Neural cell (in vitro differentiated cells): ENCODE measurements around the gene ABHD10. TPM values are rescaled to one million over a fixed set of nuclear protein-coding genes. Genes with fewer than 3 reads are reported as not detected.
A peak's percentile ranks its signal among the peaks of the same experiment; 100 is the strongest.

ENCODE experiments used
- H2AFZ ChIP-seq: fragments of 200-600, 300-800 bp; sonication (generic), shearing (Covaris generic); 2 replicates; pipeline ENCODE4 v1.6.0; 2014; ENCODE audit warnings: low read depth, mild to moderate bottlenecking, antibody characterized with exemption, low read length, moderate library complexity
- H3F3A ChIP-seq: fragments of 200-600 bp; shearing (Covaris generic); 2 replicates; pipeline ENCODE4 v1.6.1; 2016; ENCODE audit warnings: mild to moderate bottlenecking, moderate library complexity, mixed read lengths, antibody characterized with exemption, low read length; ENCODE audit not compliant: insufficient read depth, poor library complexity, severe bottlenecking
- H3K27ac ChIP-seq: fragments of 200-600, 300-800 bp; sonication (generic), shearing (Covaris generic); 2 replicates; pipeline ENCODE4 v1.5.1; 2014; ENCODE audit warnings: mild to moderate bottlenecking, low read length, moderate library complexity
- H3K27me3 ChIP-seq: fragments of 300-800, 200-600 bp; sonication (generic), shearing (Covaris generic); 2 replicates; pipeline ENCODE4 v1.6.0; 2014; ENCODE audit warnings: mild to moderate bottlenecking, low read depth, low read length, moderate library complexity; ENCODE audit not compliant: insufficient read depth
- H3K36me3 ChIP-seq: fragments of 300-800, 200-600 bp; sonication (generic), shearing (Covaris generic); 2 replicates; pipeline ENCODE4 v1.5.1; 2014; ENCODE audit warnings: mild to moderate bottlenecking, antibody characterized with exemption, low read length, moderate library complexity; ENCODE audit not compliant: insufficient read depth
- H3K4me2 ChIP-seq: fragments of 300-800, 200-600 bp; sonication (generic), shearing (Covaris generic); 2 replicates; pipeline ENCODE4 v1.6.0; 2014; ENCODE audit warnings: mild to moderate bottlenecking, low read length
- H3K4me3 ChIP-seq: fragments of 300-800, 200-600 bp; sonication (generic), shearing (Covaris generic); 2 replicates; pipeline ENCODE4 v1.5.1; 2014; ENCODE audit warnings: mild to moderate bottlenecking, low read length, moderate library complexity
- H3K79me2 ChIP-seq: fragments of 200-600 bp; shearing (Covaris generic); replicated peaks from 2 replicates; pipeline ENCODE4 v1.6.0; 2014; ENCODE audit warnings: mild to moderate bottlenecking, low read length, moderate library complexity; ENCODE audit not compliant: insufficient read depth
- H3K9ac ChIP-seq: fragments of 300-800, 200-600 bp; sonication (generic), shearing (Covaris generic); 2 replicates; pipeline ENCODE4 v1.6.1; 2016; ENCODE audit warnings: mild to moderate bottlenecking, low read length, mixed read lengths
- H3K9me2 ChIP-seq: fragments of 200-600 bp; shearing (Covaris generic); 2 replicates; pipeline ENCODE4 v1.6.1; 2016; ENCODE audit warnings: mild to moderate bottlenecking, low read length, mixed read lengths; ENCODE audit not compliant: insufficient read depth
- H3K9me3 ChIP-seq: fragments of 200-600, 300-800 bp; sonication (generic), shearing (Covaris generic); 2 replicates; pipeline ENCODE4 v1.6.1; 2016; ENCODE audit warnings: mild to moderate bottlenecking, mixed run types, low read length, moderate library complexity, mixed read lengths
- H4K20me1 ChIP-seq: fragments of 200-600 bp; shearing (Covaris generic); 2 replicates; pipeline ENCODE4 v1.6.1; 2016; ENCODE audit warnings: mild to moderate bottlenecking, mixed run types; ENCODE audit not compliant: insufficient read depth
- CTCF ChIP-seq: fragments of 450-650 bp; IDR thresholded peaks from 2 replicates; pipeline ENCODE4 v1.5.1; 2014; ENCODE audit warnings: antibody characterized with exemption, mild to moderate bottlenecking, moderate library complexity; ENCODE audit not compliant: poor library complexity, severe bottlenecking
- EP300 ChIP-seq: fragments of 450-650 bp; conservative IDR thresholded peaks from 2 replicates; pipeline ENCODE4 v1.6.1; 2014; ENCODE audit warnings: antibody characterized with exemption, mild to moderate bottlenecking, moderate library complexity; ENCODE audit not compliant: poor library complexity, severe bottlenecking
- EZH2 ChIP-seq: fragments of 200-600, 300-800 bp; shearing (Covaris generic), sonication (generic); IDR thresholded peaks from 2 replicates; pipeline ENCODE4 v1.6.1; 2014; ENCODE audit warnings: antibody characterized with exemption, low read length, borderline replicate concordance, mild to moderate bottlenecking; ENCODE audit not compliant: insufficient read depth, poor library complexity, severe bottlenecking
- MXI1 ChIP-seq: fragments of 450-650 bp; conservative IDR thresholded peaks from 2 replicates; pipeline ENCODE4 v1.6.1; 2014; ENCODE audit warnings: antibody characterized with exemption, mild to moderate bottlenecking; ENCODE audit not compliant: poor library complexity, severe bottlenecking
- POLR2AphosphoS5 ChIP-seq: IDR thresholded peaks from 2 replicates; pipeline ENCODE4 v1.6.1; 2012
- RAD21 ChIP-seq: fragments of 450-650 bp; conservative IDR thresholded peaks from 2 replicates; pipeline ENCODE4 v1.6.1; 2014; ENCODE audit warnings: antibody characterized with exemption, mild to moderate bottlenecking, moderate library complexity
- REST ChIP-seq: IDR thresholded peaks from 2 replicates; pipeline ENCODE4 v1.6.1; 2012; ENCODE audit warnings: borderline replicate concordance
- SMC3 ChIP-seq: fragments of 450-650 bp; conservative IDR thresholded peaks from 2 replicates; pipeline ENCODE4 v1.6.1; 2014; ENCODE audit warnings: antibody characterized with exemption, mild to moderate bottlenecking, moderate library complexity; ENCODE audit not compliant: poor library complexity
- TAF1 ChIP-seq: IDR thresholded peaks from 2 replicates; pipeline ENCODE4 v1.6.1; 2012; ENCODE audit warnings: low read depth
- polyA plus RNA-seq: library from polyadenylated mRNA; depleted of rRNA; stranded (reverse); fragments of >200 nt; gene quantifications from 2 replicates; pipeline ENCODE4 v1.2.3, GENCODE V29; 2014

The ABHD10 gene
- polyA plus RNA-seq, 1 donor from 2014 or later = 84.7 TPM

GRCh38 chr3:112002096-112002971 lies 23.5 kb downstream of the ABHD10 start:
- H4K20me1 ChIP-seq = no peaks in the 10 kb centered on the region
- peak overlapping the region; percentile 99 for H3K4me2 ChIP-seq
- TF ChIP-seq EZH2 (no peak), EP300 (no peak), POLR2AphosphoS5 (no peak), CTCF (no peak)
- peak overlapping the region; percentile 98 for H3K27ac ChIP-seq
- no peaks in the 10 kb centered on the region for H3K9me3 ChIP-seq
- peaks cover 73% of the 10 kb centered on the region for H3K79me2 ChIP-seq
- H3K9me2 ChIP-seq = no peaks in the 10 kb centered on the region
- H3F3A ChIP-seq = no peaks in the 10 kb centered on the region
- H3K36me3 ChIP-seq = peaks cover 18% of the 10 kb centered on the region
- H2AFZ ChIP-seq = no peak overlapping the region
- no peaks in the 10 kb centered on the region for H3K27me3 ChIP-seq
- peak overlapping the region; percentile 99 for H3K9ac ChIP-seq
- peak overlapping the region; percentile 88 for H3K4me3 ChIP-seq

- peak overlapping the region; percentile 88 for H3K4me3 ChIP-seq
- H3K27ac ChIP-seq = no peak overlapping the region
- no peak overlapping the region for H2AFZ ChIP-seq
- no peak overlapping the region for H3K9ac ChIP-seq
- TF ChIP-seq TAF1 (no peak), CTCF (no peak), EZH2 (no peak), MXI1 (no peak), RAD21 (no peak), SMC3 (no peak), REST (no peak), EP300 (no peak), POLR2AphosphoS5 (no peak)
- H4K20me1 ChIP-seq = no peaks in the 10 kb centered on the region
- H3K9me3 ChIP-seq = no peaks in the 10 kb centered on the region
- peak overlapping the region; percentile 99 for H3K4me2 ChIP-seq
- no peaks in the 10 kb centered on the region for H3K9me2 ChIP-seq
- H3K27me3 ChIP-seq = no peaks in the 10 kb centered on the region
- H3K79me2 ChIP-seq = peaks cover 80% of the 10 kb centered on the region
- H3F3A ChIP-seq = no peaks in the 10 kb centered on the region
- peaks cover 18% of the 10 kb centered on the region for H3K36me3 ChIP-seq
Observed at GRCh38 chr3:112003321-112004080, 24.7 kb downstream of the ABHD10 start.
